ENCODE measurements around the gene GALNTL6. TPM values are rescaled to one million over a fixed set of nuclear protein-coding genes. Genes with fewer than 3 reads are reported as not detected.

The GALNTL6 gene
- total RNA-seq, 1 donor, result under 0.01 TPM

DNA sequence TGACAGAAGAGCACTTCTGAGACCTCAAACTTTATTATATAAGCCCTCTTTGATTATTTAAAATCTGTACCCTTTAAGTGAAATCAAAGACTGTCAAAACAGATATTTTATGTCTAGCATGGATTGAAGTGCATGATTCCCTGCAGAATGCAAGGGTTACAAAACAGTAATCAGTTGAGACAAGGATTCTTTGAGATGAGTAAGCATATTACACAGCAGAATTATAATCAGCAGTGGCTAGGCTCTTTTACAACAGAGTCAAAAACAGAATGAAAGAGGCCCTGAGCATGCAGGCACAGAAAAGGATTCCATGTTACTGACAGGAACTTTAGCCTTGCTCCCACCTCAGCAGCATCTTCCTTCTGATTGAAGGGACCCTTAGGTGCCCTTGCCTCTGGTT is 867.5 kb downstream of the GALNTL6 start:
- Histone ChIP-seq H3K27me3 (ENCODE audit: insufficient read depth, low read length) (no peaks in the 10 kb centered on the region), H3K27ac (ENCODE audit: low read depth, low read length) (no peak overlapping the region), H3K79me2 (ENCODE audit: insufficient read depth, low read length) (no peaks in the 10 kb centered on the region), H4K20me1 (ENCODE audit: insufficient read depth, low read length) (no peaks in the 10 kb centered on the region), H3K9me3 (ENCODE audit: low read depth, low read length) (peaks cover 2% of the 10 kb centered on the region), H3K4me1 (ENCODE audit: insufficient read depth, low read length) (no peaks in the 10 kb centered on the region), H2AFZ (ENCODE audit: low read length) (no peak overlapping the region), H3K4me3 (ENCODE audit: insufficient read depth, low read length) (no peak overlapping the region), H3K36me3 (ENCODE audit: insufficient read depth, low read length) (no peaks in the 10 kb centered on the region), H3K4me2 (ENCODE audit: insufficient read depth, low read length) (no peak overlapping the region)
- no peak for DNase-seq (ENCODE audit: insufficient read length, low spot score, missing footprints)
- TF ChIP-seq, protein P1, sequence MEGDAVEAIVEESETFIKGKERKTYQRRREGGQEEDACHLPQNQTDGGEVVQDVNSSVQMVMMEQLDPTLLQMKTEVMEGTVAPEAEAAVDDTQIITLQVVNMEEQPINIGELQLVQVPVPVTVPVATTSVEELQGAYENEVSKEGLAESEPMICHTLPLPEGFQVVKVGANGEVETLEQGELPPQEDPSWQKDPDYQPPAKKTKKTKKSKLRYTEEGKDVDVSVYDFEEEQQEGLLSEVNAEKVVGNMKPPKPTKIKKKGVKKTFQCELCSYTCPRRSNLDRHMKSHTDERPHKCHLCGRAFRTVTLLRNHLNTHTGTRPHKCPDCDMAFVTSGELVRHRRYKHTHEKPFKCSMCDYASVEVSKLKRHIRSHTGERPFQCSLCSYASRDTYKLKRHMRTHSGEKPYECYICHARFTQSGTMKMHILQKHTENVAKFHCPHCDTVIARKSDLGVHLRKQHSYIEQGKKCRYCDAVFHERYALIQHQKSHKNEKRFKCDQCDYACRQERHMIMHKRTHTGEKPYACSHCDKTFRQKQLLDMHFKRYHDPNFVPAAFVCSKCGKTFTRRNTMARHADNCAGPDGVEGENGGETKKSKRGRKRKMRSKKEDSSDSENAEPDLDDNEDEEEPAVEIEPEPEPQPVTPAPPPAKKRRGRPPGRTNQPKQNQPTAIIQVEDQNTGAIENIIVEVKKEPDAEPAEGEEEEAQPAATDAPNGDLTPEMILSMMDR (IDR thresholded peaks at IDR 0.05; ENCODE audit: extremely low read depth, low read depth, low read length), result no peak

DNA sequence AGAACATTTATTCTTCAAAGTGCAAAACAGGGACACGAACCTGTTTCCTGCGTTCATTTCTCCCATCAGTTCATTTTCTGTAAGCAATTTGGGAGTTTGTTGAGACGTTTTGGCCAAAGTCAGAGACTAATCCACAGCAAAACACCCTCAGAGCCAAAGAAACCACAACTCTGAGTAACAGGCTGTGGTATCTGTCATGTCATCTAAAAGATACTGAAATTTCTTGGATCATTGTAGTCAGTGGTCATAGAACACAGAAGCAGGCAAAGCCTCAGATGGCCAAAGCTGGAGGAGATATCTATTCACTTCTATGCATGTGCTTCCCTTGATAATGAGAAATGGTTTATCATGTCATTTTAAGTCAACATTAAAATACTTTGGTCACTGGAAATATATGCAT is 869.8 kb downstream of the GALNTL6 start:
- no peak overlapping the region for H2AFZ ChIP-seq (ENCODE audit: low read length)
- H3K4me1 ChIP-seq (ENCODE audit: insufficient read depth, low read length), result no peaks in the 10 kb centered on the region
- H4K20me1 ChIP-seq (ENCODE audit: insufficient read depth, low read length), result no peaks in the 10 kb centered on the region
- H3K27me3 ChIP-seq (ENCODE audit: insufficient read depth, low read length), result no peaks in the 10 kb centered on the region
- TF ChIP-seq, protein P1 (IDR thresholded peaks at IDR 0.05; ENCODE audit: extremely low read depth, low read depth, low read length), result no peak
- H3K79me2 ChIP-seq (ENCODE audit: insufficient read depth, low read length), result no peaks in the 10 kb centered on the region
- DNase-seq (ENCODE audit: insufficient read length, low spot score, missing footprints), result no peak
- H3K36me3 ChIP-seq (ENCODE audit: insufficient read depth, low read length), result no peaks in the 10 kb centered on the region
- peaks cover 4% of the 10 kb centered on the region for H3K9me3 ChIP-seq (ENCODE audit: low read depth, low read length)
- H3K27ac ChIP-seq (ENCODE audit: low read depth, low read length), result no peak overlapping the region
- H3K4me3 ChIP-seq (ENCODE audit: insufficient read depth, low read length), result no peak overlapping the region
- no peak overlapping the region for H3K4me2 ChIP-seq (ENCODE audit: insufficient read depth, low read length)

DNA sequence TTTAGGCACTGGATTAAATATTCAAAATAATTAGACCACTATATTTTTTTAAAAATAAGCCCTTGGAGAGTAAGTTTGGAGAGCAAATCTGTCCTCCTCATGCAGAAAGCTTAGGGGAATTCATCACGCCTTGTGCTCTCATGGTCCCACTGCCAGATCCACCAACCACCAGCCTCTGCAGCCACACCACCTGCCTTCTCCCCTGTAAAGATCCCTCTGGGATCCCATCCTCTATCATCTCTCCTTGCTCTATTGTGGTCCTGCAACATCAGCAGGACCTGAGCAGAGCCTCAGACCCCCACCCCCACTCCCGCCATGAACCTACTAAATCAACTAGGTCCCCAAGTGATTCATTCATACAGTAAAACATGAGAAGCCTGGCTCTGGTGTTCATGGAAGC is 872.8 kb downstream of the GALNTL6 start:
- no peaks in the 10 kb centered on the region for H3K36me3 ChIP-seq (ENCODE audit: insufficient read depth, low read length)
- H2AFZ ChIP-seq (ENCODE audit: low read length), result no peak overlapping the region
- no peaks in the 10 kb centered on the region for H3K4me1 ChIP-seq (ENCODE audit: insufficient read depth, low read length)
- TF ChIP-seq, protein P1 (IDR thresholded peaks at IDR 0.05; ENCODE audit: extremely low read depth, low read depth, low read length), result no peak
- H3K27me3 ChIP-seq (ENCODE audit: insufficient read depth, low read length), result no peaks in the 10 kb centered on the region
- H3K27ac ChIP-seq (ENCODE audit: low read depth, low read length), result no peak overlapping the region
- H3K79me2 ChIP-seq (ENCODE audit: insufficient read depth, low read length), result no peaks in the 10 kb centered on the region
- no peak for DNase-seq (ENCODE audit: insufficient read length, low spot score, missing footprints)
- H3K9me3 ChIP-seq (ENCODE audit: low read depth, low read length), result peaks cover 2% of the 10 kb centered on the region
- no peaks in the 10 kb centered on the region for H4K20me1 ChIP-seq (ENCODE audit: insufficient read depth, low read length)
- no peak overlapping the region for H3K4me2 ChIP-seq (ENCODE audit: insufficient read depth, low read length)
- H3K4me3 ChIP-seq (ENCODE audit: insufficient read depth, low read length), result no peak overlapping the region

DNA sequence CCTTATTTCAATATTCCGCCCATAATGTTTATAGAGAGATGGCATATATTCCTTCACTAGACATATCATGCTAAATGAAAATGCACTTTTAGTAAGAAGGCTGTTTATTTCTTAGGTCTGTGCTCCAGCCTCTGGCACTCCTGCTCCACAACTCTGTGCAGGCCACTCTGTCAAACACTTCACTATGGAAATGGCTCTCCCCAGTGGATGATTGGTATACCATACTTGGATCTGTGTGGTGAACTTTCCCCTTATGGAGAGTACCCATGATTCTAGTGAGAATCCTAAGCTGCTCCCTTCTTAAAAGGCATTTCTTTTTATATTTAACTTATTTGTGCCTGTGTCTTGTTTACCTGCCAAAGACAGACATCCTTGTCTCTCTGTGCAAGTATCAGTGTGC is 875.3 kb downstream of the GALNTL6 start:
- H3K9me3 ChIP-seq (ENCODE audit: low read depth, low read length), result peaks cover 2% of the 10 kb centered on the region
- H3K4me3 ChIP-seq (ENCODE audit: insufficient read depth, low read length), result no peak overlapping the region
- no peaks in the 10 kb centered on the region for H3K27me3 ChIP-seq (ENCODE audit: insufficient read depth, low read length)
- H3K4me2 ChIP-seq (ENCODE audit: insufficient read depth, low read length), result no peak overlapping the region
- H3K4me1 ChIP-seq (ENCODE audit: insufficient read depth, low read length), result no peaks in the 10 kb centered on the region
- H2AFZ ChIP-seq (ENCODE audit: low read length), result no peak overlapping the region
- H4K20me1 ChIP-seq (ENCODE audit: insufficient read depth, low read length), result no peaks in the 10 kb centered on the region
- TF ChIP-seq, protein P1 (IDR thresholded peaks at IDR 0.05; ENCODE audit: extremely low read depth, low read depth, low read length), result no peak
- no peaks in the 10 kb centered on the region for H3K79me2 ChIP-seq (ENCODE audit: insufficient read depth, low read length)
- H3K27ac ChIP-seq (ENCODE audit: low read depth, low read length), result no peak overlapping the region
- H3K36me3 ChIP-seq (ENCODE audit: insufficient read depth, low read length), result no peaks in the 10 kb centered on the region
- no peak for DNase-seq (ENCODE audit: insufficient read length, low spot score, missing footprints)

All from osteoblast (primary cell).